ENCODE data around the gene GPAM.

- TF ChIP-seq CTCF (IDR thresholded peaks at IDR 0.05) (no peak), POLR2A (IDR thresholded peaks at IDR 0.05) (no peak)
These were observed 43.1 kb upstream of the GPAM start for GRCh38 chr10:112226439-112227248.

All from esophagus squamous epithelium (tissue), 4 donors.